Measurements from ENCODE around the gene ULK4.
"Not testable (repeated sequence)": the region's sequence is repeated elsewhere in the genome, so short reads cannot be mapped to it uniquely, and the experiment has no call there.

ULK4 gene

GRCh38 chr3:41683666-41684350 lies 278.1 kb downstream of the ULK4 start:
- DNase-seq: no peak

DNA sequence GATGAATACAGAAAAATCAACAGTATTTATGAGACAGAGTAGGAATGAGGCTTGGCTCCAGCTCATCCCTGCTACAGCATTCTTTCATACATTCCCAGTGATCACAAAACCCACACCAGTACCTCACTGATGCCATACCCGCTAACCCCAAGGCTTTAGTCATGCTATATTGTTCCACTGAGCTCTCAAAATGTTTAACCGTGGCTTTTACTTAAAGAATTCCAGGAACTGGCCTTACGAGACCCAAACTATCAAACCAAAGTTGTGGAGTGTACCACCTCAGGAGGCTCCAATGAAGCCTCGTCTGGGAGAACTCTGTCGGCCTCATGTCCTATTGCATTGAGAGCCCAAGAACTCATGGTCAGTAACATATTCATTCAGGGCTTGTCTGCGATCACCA lies 278.9 kb downstream of the ULK4 start:
- DNase-seq: no peak

DNA sequence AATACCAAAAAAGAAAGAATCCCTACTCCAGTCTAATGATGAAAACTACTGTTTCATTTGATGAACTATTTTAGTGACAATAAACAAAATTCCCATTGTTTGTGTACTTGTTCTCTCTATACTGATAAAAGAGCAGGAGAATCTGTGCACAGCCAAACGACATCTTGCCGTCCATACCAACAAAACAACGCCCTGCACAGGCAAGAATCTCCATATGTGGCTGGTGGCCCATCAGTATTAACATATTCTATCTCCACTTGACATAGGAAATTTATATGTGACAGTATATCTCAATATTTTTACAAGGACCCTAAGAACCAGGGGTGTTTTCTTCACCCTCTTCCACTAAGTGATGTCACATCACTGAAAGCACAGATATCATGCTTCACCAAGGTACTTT lies 279.5 kb downstream of the ULK4 start:
- no peak for DNase-seq

DNA sequence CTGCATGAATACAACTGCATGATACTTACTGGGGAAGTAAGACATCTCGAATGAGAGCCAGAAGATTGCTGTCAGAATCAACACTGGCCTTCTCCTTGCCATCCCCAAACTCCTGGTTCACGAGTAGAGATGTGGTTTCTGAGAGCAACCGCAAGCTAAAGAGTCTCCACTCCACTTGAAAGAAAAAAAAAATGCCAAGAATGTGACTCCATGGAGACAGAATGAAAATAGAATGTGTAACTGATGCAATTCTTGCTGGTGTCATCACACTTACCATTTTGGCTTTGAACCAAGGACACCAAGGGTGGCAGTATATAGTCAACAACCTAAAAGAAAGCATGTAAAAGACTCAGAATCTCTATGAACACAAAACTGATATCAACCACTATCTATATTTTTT lies 280.4 kb downstream of the ULK4 start:
- no peak for DNase-seq

- DNase-seq: no peak
Measured at GRCh38 chr3:41679374-41679773, 282.5 kb downstream of the ULK4 start.

- not testable (repeated sequence) for DNase-seq
Measured at GRCh38 chr3:41675102-41675501, 286.8 kb downstream of the ULK4 start.

GRCh38 chr3:41674449-41674848 lies 287.5 kb downstream of the ULK4 start:
- DNase-seq: no peak

DNA sequence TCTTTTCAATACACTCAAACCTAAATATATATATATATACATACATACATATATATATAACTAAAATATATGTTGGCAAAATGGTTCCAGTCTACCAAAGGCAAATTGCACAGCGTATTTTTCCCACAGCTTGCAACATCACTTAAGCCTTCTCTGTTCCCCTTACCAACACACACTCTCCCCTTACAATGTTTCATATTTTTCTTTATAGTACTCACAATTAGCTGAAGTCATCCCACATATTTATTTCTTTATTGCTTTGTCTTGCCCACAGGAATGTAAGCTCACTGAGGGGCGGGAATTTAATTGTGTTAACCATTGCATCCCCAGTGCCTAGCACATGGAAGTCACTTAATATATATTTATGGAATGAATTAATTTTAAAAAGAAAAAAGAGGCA lies 288.3 kb downstream of the ULK4 start:
- DNase-seq: no peak

GRCh38 chr3:41668379-41668778 lies 293.5 kb downstream of the ULK4 start:
- DNase-seq: no peak

GRCh38 chr3:41662288-41662687 lies 299.6 kb downstream of the ULK4 start:
- no peak for DNase-seq

DNA sequence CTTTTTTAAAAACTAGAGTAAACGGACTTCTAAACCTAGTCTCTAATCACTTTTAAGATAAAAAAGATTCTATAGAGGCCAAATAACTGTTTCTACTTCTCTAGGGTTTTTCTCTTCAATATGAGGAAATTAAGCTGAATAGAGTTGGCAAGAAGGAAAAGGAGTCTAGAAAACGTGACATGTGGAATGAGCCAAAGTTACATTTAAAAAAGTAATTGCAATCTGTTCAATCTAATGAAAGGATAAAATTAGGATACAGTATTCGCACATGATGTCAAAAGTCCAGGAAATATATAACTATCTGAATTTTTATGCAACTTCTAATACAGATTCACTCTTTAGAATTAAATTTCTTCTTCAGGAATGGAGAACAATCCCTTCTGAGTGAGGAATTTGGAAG lies 300.1 kb downstream of the ULK4 start:
- no peak for DNase-seq

DNA sequence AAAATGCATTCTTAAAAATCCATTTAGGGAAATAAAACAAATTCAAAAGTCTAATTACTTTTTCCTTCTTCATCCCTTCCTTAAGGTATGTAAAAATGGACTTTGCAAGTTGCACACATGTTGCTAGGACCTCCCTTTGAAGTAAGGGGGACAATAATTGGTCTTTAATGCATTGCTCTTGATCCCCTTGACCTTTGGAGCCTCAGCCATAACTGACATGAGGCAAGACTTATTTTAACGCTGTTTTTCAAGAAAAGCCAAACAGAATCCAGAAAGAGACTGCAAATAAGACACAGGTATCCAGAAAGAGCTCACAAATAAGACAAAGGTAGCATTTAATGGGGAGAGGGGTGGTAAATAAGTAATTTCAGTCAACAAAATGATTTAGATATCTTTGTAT lies 301.4 kb downstream of the ULK4 start:
- no peak for DNase-seq

DNA sequence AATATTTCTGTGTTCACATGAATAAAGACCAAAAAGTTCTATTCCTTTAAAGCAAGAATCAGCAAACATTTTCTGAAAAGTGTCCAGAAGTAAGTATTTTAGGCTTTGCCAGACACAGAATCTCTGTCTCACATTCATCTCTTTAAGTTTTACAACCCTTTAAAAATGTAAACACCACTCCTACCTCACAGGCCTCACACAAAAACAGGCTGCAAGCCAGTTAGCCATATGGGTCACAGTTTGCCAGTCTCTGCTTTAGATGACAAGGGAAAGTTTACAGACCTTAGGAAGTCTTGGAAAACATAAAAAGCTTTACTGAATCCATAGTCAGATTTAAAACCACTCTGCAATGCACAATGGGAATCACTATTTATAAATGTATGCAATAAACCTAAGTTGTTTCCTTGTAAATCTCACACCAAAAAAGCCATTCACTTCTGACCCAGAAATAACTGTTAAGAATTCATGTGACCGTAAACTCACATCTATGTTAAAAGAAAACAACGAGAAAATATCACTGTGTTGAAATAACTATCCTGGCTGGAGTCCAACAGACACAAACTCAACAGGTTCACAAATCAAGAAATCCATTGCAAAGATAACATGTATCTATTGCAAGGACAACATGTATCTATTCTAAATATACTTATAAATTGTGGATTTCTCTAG lies 308.2 kb downstream of the ULK4 start:
- no peak for DNase-seq

DNA sequence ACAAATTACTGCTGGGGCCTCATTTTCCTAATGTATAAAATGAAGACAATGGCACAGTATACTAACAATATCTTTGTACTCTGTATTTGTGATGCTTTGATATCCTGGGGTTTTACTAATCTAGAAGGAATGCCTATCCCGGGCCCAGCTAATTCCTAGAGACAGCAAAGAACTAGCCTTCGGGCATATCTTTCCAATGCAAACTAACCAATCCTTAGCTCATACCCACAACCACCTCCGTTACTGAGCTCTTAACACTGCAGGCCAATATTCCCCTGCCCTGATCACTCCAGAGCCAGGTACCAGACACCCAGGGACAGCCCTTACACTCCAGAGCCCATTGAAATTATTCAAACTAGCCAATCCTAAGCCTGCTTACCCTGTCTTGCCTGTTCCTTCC lies 309.0 kb downstream of the ULK4 start:
- DNase-seq: no peak

DNA sequence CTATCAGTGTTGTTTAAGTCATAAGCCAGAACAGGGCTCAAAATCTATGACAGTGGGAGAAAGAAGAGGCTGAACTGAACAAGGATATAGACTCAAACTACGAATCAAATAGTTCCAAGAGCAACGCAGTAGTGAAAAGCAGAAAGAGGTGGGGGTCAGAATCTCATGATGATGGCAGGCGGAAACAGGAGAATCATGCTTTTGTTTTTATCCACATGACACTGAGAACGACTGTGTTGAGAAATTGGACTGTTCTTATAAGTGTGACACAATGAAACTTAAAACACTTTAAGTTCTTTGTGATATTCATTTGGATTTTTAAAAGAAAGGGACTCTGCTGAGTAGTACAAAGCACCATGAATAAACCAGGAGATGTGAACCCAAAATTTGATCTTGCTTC lies 309.4 kb downstream of the ULK4 start:
- no peak for DNase-seq

- no peak for DNase-seq
Measured at GRCh38 chr3:41651718-41652117, 310.2 kb downstream of the ULK4 start.

DNA sequence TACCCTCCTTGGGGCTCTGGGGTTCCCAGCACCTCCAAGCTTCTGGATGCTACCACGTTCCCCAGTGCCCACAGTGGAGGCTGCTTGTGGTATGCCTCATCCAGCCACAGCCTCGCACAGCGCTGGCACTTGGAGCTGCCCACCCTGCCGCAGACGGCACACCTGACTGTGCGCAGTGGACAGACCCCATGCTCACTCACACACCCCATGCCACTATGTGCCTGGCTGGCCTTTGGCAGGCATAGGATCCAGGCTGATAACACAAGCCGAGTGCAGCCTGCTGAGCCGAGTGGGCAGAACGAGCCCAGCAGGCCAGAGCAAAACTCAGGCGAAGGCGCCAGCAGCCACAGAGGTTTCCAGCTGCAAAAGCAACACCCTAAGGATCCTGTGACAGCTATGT lies 311.5 kb downstream of the ULK4 start:
- DNase-seq: no peak

DNA sequence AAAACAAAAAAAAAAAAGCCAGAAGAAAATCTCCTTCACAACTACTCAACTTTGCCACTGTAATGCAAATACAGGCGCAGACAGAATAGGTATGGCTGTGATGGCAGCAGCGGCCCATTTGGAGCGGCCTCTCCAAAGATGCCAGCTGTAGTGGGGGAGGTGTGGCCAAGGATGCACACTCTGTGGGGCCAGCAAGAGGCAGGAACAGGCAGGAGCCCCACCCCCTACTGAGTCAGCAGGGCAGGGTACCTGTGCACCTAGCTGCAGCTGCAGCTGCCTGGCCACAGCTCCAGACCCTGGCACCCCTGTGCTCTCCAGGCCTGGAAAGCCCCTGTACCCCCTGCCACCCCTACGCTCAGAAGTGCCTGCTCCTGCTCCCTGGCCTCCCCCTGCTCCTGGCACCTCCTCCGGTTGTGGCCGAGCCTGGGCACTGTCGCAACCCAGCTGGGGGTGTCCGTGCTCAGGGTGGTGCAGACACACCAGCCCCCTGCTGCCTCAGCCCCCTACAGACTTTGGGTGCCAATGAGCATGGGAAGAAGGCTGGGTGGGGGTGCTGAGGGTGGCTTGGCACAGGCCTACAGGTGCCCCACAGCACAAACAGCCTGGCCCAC lies 312.7 kb downstream of the ULK4 start:
- no peak for DNase-seq

DNA sequence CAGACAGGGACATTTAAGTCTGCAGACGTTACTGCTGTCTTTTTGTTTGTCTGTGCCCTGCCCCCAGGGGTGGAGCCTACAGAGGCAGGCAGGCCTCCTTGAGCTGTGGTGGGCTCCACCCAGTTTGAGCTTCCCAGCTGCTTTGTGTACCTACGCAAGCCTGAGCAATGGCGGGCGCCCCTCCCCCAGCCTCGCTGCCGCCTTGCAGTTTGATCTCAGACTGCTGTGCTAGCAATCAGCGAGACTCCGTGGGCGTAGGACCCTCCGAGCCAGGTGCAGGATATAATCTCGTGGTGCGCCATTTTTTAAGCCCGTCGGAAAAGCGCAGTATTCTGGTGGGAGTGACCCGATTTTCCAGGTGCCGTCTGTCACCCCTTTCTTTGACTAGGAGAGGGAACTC lies 314.2 kb downstream of the ULK4 start:
- DNase-seq: not testable (repeated sequence)

GRCh38 chr3:41640076-41640475 lies 321.8 kb downstream of the ULK4 start:
- DNase-seq: no peak

DNA sequence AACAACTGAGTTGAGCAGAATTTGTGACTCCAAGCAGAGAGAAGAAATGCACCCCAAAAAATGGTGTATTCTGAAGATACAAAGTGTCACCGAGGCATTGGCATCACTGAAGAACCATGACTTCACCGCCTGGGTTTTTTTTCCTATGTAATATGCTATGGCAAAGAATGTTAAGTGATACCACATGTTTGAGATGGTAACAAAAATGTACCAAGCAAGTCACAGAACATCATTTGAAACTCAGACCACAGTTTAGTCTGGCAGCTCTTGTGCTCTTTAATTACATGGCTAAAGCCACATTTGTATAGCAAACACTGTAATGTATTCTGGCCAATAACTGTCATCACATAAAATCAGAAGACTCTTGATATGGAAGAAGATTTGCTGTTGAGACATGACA lies 323.5 kb downstream of the ULK4 start:
- no peak for DNase-seq

GRCh38 chr3:41632700-41633099 lies 329.2 kb downstream of the ULK4 start:
- DNase-seq: no peak

DNA sequence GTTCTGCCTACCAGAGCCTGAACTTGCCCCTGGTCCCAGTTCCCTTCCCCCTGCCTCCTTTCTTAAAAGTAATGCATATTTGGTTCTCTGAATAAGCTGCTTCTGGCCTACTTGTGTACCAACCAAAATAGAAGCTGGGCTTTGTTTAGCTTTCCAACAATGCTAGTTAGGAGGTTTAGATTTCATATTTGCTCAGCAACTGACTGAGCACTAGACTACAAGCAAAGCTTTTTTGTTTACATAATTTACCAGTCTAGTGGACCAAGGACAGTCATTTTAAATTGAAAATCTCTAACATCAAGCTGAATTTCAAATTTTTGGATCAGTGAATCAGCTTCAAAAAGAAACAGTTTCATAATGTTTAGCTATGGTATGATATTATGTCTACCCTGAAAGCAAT lies 331.2 kb downstream of the ULK4 start:
- no peak for DNase-seq

DNA sequence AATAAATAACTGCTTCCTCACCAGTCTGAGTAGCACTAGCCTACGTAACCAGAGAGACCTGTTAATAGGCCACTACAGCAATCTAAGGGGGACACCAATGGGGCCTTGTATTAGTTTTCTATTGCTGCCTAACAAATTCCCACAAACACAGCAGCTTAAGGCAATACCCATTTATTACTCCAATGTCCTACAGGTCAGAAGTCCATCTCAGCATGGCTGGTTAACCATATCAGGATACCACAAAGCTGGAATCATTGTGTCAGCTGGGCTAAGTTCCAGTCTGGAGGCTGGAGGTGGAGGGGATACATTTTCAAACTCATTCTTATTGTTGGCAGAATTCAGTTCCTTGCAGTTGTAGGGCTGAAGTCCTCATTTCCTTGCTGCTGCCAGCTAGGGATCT lies 331.9 kb downstream of the ULK4 start:
- DNase-seq: no peak

- no peak for DNase-seq
Measured at GRCh38 chr3:41629072-41629471, 332.8 kb downstream of the ULK4 start.
